HG02763 (cell line): ENCODE results near the gene MT1M.
"Not testable (repeated sequence)": the region's sequence is repeated elsewhere in the genome, so short reads cannot be mapped to it uniquely, and the experiment has no call there.

ENCODE experiments used
- ATAC-seq: cut with Tn5 transposase; IDR thresholded peaks from one replicate; pipeline ENCODE4 v1.9.1; 2021; ENCODE audit warnings: mild to moderate bottlenecking, moderate library complexity; ENCODE audit not compliant: unreplicated experiment

MT1M gene

DNA sequence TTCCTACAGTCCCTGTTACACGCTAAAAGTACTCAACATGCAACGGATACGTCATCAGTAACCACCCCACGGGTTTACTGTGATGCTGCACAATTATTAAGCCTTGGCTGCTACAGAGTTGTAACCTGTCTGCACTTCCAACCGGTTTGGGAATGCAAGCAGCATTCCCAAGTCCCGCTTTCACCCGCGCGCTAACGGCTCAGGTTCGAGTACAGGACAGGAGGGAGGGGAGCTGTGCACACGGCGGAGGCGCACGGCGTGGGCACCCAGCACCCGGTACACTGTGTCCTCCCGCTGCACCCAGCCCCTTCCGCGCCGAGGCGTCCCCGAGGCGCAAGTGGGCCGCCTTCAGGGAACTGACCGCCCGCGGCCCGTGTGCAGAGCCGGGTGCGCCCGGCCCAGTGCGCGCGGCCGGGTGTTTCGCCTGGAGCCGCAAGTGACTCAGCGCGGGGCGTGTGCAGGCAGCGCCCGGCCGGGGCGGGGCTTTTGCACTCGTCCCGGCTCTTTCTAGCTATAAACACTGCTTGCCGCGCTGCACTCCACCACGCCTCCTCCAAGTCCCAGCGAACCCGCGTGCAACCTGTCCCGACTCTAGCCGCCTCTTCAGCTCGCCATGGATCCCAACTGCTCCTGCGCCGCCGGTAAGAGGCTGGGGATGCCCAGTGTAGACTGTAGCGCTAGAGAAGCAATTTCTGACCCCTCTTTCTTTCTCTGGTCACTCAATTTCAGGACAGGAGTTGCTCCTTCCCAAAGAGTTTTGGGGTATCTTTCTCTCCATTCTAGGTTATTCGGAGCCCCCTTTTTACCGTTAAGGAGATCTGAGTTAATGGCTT is 24.2 kb upstream of the MT1M start, which contains the start of gene MT2A:
Gene MT2A, plus strand, starts transcription at position 542 of the 833 bp plus-strand sequence. Its CDS starts 72 bp downstream, at position 614.
- peak; percentile 87 for ATAC-seq

DNA sequence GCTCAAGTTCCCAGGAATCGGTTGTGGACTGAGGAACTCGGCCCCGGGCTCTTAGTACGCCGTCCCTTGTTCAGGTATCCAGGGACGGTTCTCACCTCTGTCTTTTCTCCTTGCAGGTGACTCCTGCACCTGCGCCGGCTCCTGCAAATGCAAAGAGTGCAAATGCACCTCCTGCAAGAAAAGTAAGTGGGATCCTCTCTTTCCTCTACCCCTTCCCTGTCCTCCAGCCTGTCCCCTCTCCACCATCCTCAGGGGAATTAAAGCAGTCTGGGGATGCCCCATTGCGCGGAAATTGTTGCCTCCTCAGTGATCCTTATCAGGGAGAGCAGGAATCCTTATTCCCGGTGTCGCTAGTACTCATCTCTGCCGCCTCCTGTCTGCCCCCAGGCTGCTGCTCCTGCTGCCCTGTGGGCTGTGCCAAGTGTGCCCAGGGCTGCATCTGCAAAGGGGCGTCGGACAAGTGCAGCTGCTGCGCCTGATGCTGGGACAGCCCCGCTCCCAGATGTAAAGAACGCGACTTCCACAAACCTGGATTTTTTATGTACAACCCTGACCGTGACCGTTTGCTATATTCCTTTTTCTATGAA is 23.5 kb upstream of the MT1M start:
- ATAC-seq: no peak

DNA sequence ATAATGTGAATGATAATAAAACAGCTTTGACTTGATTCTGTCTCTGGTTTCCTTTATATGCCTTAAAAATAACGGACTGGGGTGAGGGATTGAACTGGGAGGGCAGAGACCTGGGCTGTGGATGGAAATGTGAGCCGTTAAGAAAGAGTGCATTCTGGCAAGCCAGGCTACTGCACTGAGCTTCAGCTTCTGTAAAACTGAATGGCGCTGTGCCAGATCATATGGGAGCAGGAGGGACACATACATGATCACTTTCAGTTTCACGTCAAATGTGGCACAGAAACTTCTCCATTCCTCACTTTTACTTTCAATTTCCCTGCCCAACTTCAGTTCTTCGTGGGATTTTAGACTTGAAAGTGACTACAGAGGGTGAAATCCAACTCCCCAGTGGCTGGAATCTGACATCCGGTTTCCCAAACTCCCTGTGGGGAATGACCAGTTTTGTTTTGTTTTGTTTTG is 23.0 kb upstream of the MT1M start:
- no peak for ATAC-seq

DNA sequence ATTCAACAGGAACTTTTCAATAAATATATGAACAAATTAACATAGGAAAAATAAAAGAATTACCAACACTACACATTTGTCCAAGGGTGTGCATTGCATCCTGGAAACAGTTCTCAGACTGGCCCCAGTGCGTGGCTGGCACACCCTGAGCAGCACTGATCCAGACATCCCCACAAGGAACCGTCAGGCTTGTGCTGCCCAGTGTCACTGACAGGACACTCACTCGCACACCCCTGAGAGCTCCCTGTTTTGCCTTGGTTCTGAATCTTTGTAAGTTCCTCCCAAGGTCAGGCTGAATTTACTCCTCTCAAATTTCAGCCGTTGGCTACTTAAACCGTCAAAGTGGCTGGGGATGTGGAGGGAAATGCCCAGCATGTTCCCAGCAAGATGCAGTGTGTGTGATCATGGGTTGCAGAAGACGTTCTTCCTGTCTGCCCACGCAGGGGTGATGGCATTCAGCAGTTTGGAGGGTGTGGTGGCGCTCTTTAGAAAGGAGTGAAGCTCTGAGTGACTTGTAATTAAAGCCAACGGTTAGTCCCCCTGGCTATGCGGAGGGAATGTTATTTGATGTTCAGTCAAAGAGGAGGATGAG is 22.3 kb upstream of the MT1M start:
- ATAC-seq: peak; percentile 32

DNA sequence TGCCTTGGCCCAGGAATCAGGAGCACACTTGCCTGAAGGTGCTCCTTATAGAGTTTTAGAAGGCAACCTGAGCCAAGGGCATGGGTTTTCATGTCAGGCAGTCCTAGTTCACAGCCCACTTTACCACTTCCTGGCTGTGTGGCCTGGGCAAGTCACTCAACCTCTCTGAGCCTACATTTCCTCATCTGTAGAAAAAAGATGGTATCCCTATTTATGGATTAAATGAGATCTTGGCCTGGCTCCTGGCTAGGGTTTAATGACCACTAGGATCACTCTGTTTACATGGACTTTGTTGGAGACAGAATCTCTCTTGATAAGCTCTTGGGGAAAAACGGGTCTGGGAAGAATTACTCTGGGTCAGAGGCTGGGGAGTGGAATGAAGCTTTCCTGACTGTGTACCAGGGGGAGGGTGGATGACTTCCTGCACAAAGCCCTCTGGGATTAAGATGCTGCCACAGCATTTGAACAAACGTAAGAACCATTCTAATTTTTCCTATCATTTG is 21.8 kb upstream of the MT1M start:
- ATAC-seq: no peak

DNA sequence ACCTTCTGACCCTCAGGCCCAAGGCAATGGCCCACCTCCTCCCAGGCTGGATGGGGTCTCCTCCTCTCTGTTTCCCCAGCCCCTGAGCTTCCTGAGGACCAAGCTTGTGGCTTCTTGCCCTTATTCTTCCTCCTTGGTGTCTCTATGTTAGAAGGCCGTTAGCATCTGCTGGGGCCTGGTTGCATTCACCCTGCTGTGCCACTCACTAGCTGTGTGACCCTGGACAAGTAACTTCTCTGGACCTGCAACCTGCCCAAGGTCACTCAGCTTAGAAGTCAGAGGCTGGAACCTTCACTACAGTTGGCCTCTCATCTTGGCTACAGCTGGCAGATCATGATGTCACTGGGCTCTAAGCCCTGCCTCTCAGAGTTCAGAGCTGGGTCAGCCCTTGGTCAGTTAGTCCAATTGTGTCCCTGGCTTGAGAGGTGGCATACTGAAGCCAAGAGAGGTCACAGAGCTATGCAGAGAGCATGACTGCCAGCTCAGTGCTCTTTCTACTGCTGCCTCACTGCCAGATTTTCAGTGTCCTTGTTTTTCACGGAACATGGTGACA is 21.1 kb upstream of the MT1M start:
- no peak for ATAC-seq

DNA sequence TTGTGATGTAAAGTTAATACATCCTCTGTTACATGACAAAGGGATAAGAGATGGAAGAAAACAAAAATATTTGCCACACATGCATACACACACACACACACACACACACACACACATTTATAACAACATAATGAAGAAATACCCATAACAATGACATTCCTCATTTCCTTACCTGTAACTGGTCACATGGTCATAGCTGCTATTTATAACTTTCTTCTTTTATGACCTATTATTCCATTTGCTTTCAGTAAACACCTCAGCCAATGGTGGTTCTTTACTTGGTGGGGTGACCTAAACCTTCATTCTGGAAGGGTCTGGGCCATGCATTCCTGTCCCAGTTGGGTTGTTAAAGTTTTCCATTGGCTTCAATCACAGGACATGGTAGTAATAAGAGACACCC is 18.8 kb upstream of the MT1M start:
- ATAC-seq: no peak

DNA sequence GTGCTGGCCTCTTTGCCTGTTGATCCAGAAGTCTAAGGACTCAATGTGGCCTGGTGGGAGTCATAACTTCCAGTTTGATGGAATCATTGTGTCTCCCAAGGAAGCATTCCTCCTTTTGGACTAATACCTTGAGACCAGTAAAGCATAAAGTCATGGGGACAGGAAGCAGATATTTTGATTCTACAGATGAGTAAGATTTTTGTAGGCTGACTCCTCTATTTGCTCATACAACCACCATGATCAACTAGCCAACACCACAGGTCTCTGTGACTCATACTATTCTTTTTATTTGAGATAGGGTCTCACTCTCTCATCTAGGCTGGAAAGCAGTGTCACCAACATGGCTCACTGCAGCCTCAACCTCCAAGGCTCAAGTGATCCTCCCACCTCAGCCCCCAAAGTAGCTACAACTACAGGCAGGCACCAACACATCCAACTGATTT is 17.9 kb upstream of the MT1M start:
- no peak for ATAC-seq

DNA sequence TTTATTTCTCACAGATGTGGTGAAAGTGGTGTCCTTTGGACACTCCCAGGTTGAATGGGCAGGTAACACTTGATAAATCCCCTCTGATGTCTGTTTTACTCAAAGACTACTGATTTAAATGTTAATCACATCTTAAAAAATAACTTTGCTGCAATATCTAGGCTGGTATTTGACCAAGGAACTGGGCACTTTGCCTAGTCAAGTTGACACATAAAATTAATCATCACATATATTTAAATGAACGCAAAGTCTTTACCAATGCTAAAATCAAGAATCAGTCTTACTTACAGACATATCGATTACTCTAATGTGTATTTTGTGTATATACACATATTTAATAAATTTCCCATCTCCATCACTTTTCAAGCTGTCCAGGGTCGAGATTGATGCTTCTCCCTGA is 17.1 kb upstream of the MT1M start:
- no peak for ATAC-seq

DNA sequence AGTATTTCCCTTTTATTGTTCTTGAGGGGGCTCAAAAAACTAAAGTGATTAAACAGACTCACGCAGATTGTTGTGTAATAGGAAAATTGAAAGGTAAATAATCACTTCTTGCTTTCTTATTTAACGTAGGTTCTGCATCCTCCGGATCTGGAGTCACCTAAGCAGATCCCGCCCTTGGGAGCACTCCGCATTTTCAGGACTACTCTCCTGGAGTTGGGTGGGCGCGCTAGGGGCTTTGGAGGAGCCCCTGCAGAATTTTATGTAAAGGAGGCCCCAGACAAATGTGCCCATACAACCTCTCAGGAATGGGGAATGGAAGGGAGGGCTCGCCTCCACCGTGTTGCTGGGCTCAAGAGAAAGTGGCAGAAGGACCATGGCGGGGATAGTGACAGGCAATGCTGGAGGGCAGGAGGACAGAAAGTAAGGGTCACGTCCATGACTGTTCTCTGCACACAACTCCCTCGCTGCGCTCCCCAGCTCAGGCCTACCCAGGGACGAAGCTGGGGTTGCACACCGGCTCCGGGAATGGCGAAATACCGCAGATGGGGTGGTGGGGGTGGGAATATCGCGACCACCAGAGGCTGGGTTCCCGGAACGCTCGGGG is 15.7 kb upstream of the MT1M start:
- ATAC-seq: no peak

DNA sequence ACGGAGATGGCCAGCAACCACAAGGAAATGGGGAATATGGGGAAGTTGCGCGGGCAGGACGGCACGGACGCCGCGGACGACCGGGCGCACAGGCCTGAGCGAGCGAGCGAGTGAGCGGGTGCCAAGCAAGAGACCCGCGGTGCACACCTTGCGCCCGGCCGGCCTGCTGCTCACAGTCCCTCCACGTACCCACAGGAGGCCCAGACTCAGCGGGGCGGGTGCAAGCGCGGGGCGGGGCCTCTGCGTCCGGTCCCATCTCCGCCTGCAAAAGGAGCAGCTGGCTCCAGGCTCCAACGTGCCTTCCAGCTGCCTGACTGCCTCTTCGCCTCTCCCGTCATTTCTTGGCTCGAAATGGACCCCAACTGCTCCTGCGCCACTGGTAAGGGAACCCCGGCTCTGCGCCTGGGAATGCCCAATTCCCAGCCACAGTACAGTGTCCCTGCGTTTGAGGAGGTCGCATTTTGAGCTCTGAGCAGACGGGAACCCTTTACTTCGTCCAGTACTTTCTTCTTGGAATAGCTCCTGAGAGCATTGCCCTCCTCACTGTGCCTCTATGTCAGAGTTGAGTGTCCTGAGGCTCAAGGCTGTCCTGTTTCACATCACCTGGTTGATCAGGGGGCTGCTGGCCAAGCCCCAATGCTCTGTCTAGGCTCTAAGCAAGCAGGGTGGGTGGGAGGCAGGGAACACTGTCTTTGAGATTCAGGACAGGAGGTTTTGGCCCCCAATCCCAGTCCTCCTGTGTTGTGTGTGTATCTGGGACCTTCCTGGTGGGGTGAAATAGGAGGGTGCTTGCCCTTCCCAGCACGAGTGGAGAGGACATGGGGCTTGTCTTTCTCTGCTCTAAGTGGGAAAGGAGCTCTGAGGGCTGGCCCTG is 15.0 kb upstream of the MT1M start:
- ATAC-seq: no peak

DNA sequence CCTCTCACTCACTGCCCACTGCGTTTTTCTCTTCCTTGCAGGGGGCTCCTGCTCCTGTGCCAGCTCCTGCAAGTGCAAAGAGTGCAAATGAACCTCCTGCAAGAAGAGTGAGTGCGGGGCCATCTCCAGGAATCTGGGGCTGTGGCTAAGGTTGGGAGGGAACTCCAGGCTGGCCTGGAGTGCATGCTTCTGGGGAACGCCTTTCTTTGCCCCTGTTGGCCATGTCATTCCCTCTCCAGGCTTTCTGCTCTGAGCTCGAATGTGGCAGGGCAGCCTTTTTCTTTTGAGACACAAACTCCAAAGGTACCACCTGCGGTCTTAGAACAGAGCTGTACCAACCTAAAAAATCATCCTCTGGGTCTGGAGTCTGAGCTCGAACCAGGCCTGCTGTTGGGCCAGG is 14.3 kb upstream of the MT1M start:
- ATAC-seq: no peak

DNA sequence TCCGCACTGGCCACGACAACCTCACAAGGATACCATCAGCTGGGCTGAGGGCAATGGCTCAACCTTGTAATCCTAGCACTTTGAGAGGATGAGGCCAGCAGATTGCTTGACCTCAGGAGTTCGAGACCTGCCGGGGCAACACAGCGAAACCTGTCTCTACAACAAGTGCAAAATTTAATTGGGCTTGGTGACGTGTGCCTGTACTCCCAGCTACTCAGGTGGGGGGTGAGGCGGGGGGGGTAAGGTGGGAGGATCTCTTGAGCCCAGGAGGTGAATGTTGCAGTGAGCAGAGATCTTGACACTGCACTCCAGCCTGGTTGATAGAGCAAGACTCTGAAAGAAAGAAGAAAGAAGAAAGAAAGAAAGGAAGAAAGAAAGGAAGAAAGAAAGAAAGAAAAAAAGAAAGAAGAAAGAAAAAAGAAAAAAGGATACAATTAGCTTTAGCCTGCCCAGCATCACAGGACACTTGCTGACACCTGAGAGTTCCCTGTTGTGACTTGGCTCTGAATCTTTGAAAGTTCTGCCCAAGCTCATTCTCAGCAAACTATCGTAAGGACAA is 12.0 kb upstream of the MT1M start:
- ATAC-seq: no peak

DNA sequence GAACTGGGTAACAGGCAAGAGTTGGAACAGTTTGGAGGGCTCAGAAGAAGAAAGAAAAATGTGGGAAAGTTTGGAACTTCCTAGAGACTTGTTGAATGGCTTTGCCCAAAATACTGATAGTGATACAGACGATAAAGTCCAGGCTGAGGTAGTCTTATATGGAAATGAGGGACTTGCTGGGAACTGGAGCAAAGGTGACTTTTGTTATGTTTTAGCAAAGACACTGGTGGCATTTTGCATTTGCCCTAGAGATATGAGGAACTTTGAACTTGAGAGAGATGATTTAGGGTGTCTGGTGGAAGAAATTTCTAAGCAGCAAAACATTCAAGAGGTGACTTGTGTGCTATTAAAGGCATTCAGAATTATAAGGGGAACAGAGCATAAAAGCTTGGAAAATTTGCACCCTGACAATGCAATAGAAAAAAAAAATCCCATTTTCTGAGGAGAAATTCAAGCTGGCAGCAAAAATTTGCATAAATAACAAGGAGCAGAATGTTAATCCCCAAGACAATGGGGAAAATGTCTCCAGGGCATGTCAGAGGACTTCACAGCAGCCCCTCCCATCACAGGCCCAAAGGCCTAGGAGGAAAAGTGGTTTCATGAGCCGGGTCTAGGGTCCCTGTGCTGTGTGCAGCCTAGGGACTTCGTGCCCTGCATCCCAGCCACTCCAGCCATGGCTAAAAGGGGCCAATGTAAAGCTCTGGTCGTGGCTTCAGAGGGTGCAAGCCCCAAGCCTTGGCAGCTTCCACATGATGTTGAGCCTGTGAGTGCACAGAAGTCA is 10.6 kb upstream of the MT1M start:
- not testable (repeated sequence) for ATAC-seq

DNA sequence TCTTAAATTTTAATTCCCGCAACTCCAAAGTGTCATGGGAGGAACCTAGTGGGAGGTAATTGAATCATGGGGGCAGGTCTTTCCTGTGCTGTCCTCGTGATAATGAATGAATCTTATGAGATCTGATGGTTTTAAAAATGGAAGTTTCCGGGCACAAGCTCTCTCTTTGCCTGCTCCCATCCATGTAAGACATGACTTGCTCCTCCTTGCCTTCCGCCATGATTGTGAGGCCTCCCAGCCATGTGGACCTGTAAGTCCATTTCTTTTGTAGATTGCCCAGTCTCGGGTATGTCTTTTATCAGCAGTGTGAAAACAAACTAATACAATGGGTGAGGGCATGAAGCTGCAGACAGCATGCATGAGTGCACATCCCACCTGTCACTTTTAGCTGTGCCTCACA is 9.3 kb upstream of the MT1M start:
- not testable (repeated sequence) for ATAC-seq

DNA sequence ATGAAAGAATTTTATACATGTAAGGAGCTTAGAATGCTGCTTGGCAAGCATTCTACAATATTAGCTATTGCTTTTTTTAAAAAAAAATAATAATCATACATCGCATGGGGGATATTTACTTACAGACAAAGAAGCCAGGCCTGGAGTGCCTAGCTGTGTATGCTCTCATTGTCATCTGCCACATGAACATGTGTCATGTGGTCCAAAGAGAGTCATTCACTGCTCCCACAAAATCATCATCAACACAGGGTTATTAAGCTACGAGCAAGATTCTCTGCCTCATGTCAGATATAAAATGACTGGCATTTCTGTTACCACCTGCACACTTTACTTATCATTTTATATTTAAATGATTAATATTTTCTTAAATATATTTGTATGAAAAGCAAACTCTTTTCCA is 8.8 kb upstream of the MT1M start:
- ATAC-seq: no peak

DNA sequence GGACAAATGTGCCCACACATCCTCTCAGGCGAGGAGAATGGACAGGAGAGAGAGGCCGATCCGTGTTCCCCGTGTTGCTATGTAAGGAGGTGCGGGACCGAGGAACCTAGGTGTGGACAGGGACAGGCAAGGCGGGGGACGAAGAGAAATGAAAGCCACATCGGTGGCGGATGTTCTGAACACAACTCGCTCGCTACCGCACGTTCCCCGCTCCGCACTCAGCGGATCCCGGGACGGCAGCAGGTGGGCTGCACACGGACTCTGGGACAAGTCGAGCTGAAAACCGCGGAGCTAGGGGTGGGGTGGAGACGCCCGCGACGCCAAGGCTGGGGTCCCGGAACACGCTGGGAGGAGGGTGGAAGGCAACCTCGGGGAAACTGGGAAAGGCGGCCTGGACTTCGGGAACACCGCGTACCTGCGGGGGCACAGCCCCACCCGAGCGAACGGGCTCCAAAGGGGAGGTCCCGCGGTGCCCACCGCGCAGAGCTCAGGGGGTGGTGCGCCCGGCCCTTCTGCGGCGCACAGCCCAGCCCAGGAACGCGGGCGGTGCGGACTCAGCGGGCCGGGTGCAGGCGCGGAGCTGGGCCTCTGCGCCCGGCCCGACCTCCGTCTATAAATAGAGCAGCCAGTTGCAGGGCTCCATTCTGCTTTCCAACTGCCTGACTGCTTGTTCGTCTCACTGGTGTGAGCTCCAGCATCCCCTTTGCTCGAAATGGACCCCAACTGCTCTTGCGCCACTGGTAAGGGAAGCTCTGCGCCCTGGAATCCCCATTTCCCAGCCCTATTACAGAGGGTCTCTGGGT is 7.1 kb upstream of the MT1M start, which contains the start of gene MT1E:
Gene MT1E, plus strand, starts transcription at position 642 of the 803 bp plus-strand sequence. Its CDS starts 71 bp downstream, at position 713.
- ATAC-seq: no peak
